Measurements from ENCODE around the gene NSRP1.
"Not testable (repeated sequence)": the region's sequence is repeated elsewhere in the genome, so short reads cannot be mapped to it uniquely, and the experiment has no call there.

Gene NSRP1

DNA sequence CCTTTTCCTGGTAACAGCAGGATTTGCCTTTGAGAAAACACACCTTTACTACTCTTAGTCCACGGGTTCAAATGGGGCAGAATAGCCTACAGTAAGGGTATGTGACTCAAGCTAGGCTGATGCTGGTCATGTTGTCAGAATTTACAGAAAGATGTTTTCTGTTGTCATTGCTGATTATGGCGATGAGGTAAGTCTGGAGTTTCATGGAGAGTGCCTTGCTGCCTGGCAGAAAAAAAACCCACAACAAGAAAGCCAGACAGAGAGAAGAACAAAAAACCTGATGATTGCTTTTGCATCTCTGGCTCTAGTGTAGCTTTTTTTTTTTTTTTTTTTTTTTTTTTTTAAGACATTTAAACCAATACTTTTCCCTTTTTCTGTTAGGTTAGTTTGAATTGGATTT lies 71.0 kb downstream of the NSRP1 start:
- no peak for DNase-seq (ENCODE audit: low spot score)

DNA sequence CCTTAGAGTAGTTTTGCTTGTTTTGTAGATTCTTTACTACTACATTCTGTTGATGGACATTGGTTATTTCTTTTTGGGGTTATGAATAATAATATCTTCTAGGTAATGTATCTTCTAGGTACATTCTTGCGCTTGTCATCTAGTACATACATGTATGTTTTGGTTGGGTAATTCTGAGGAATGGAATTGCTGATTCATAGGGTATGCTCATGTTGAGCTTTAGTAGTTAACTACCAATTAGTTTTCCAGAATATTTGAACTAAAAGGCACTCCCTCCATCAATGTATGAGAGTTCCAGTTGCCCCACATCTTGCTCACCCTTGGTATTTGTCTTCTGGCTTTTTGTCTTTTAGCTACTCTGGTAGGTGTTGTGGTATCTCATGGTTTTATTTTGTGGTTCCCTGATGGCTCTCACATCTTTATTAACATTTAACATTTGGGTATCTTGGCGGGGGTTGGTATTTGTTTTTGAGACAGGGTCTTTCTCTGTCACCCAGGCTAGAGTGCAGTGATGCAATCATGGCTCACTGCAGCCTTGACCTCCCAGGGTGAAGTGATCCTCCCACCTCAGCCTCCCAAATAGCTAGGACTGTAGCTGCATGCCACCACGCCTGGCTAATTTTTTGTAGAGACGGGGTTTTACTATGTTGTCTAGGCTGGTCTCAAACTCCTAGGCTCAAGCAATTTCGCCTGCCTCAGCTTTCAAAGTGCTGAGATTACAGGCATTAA lies 71.8 kb downstream of the NSRP1 start:
- no peak for DNase-seq (ENCODE audit: low spot score)

DNA sequence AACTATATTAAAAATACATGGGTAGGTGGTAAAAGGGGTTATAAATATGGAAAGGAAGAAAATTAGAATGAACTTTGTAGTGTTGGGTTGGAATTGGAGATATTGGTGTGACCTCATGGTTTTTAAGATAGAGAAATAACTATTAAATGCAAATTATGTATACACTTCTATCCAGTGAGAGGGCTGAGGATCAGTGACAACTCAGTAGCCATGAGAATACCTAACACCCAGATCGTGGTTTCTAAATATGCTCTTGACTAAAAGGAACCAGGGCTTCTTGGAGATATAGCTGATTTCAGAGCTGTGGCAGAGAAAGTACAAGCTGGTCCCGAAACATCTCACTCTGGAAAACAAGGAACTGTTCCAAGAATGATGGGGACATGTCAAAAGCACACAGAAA lies 74.5 kb downstream of the NSRP1 start:
- no peak for DNase-seq (ENCODE audit: low spot score)

DNA sequence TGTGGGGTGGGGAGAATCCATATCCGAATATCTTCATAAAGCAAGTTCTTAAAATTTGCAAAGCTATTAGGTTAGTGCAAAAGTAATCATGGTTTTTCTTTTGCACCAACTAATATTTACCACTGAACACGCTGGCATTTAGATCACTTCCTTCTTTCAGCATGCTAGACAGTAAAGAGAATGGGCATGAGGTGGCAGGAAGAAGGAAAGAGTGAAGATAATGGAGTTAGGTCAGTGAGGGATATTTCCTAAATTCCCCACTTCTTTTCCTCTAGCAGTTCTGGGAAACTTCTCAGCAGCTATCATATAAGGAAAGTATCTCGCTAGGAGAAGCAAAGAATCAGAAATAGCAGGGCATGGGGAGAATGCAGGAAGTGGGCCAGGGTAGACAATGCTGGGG lies 79.9 kb downstream of the NSRP1 start:
- DNase-seq (ENCODE audit: low spot score): no peak

- no peak for DNase-seq (ENCODE audit: low spot score)
These were observed 80.8 kb downstream of the NSRP1 start for GRCh38 chr17:30197416-30197815.

DNA sequence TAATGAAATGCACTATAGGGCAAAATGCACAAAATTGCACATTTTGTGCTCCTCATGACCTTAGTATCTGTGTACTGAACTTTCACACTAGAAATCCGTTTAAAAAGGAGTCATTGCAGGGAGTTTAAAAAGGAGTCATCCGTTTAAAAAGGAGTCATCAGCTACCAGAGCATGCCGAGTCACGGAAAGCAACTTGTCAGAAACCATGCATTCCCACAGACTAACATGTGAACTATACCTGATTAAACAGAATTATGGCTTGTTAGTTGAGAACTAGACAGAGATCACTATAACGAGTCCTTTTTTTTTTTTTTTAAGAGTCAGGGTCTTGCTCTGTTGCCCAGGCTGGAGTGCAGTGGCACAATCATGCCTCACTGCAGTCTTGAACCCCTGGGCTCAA lies 83.0 kb downstream of the NSRP1 start:
- DNase-seq (ENCODE audit: low spot score): no peak

DNA sequence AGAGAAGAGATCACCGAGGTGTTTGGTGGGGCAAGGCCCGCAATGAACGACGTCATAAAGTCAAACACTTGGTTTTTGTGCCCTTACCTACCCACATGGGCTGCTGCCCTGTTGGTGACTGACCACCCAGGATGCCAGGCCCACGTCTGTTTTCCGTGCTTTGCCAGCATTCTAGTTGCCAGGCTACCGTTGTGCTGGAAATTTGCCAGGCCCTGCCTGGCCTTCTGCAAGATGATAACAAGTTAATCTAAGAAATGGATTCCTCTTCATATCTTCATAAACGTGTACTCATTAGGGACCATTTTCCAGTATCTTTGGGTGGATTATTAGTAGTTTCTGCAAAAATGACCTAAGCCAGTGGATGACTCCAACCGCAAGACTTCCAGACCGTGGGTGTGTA lies 83.5 kb downstream of the NSRP1 start:
- no peak for DNase-seq (ENCODE audit: low spot score)

DNA sequence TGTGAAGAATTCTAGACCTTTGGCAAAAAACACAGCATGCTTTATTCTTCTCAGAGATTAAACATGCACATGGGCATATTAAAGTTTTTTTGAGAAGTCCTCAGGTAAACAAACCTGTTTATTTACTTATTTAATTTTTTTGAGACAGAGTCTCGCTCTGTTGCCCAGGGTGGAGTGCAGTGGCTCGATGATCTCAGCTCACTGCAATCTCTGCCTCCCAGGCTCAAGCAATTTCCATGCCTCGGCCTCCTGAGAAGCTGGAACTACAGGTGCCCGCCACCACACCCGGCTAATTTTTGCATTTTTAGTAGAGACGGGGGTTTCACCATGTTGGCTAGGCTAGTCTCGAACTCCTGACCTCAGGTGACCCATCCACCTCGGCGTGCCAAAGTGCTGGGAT lies 84.0 kb downstream of the NSRP1 start:
- not testable (repeated sequence) for DNase-seq (ENCODE audit: low spot score)

DNA sequence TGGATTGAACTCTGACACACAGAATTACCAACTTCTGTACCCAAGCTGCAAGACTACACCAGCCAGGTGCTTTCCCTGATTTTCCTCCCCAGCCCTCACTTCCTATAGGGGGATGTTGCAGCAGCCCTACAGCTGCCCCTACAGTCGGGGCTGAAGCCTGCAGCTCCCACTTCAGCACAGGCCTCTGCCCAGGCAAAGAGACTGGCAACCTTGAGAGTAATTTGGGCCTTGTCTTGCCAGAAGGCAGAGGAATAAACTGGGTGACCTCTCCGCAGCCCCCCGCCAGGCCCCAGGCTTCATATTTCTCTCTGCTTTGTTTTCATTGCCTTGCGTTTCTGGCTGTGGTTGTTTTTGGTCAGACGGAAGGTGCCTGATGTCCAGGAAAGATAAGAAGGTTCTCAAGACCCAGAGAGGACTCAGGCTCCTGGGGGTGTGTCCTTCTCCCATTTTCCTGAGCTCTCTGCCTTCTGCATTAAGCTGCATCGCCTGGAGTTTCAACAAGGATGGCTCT lies 86.9 kb downstream of the NSRP1 start:
- DNase-seq (ENCODE audit: low spot score): no peak

GRCh38 chr17:30207655-30208054 lies 91.0 kb downstream of the NSRP1 start:
- DNase-seq (ENCODE audit: low spot score): no peak

DNA sequence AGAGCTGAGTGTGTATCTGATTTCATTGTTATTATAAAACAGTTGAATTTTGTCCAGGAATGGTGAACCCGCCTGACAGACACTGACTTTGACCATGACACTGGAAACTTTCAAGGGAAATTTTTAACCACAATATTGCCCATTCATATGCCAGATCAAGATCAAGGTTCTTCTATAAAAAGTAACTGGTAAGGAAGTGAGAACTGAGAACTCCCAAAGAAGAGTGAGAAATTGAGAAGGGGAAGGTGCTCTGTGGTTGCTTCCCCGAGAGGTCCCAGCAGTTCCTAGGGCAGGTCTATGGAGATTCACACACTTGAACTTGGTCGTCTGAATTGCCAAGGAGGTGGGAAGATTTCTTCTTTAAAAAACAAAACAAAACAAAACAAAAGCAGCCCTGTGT lies 91.6 kb downstream of the NSRP1 start:
- DNase-seq (ENCODE audit: low spot score): no peak

GRCh38 chr17:30209930-30210329 lies 93.3 kb downstream of the NSRP1 start:
- no peak for DNase-seq (ENCODE audit: low spot score)

DNA sequence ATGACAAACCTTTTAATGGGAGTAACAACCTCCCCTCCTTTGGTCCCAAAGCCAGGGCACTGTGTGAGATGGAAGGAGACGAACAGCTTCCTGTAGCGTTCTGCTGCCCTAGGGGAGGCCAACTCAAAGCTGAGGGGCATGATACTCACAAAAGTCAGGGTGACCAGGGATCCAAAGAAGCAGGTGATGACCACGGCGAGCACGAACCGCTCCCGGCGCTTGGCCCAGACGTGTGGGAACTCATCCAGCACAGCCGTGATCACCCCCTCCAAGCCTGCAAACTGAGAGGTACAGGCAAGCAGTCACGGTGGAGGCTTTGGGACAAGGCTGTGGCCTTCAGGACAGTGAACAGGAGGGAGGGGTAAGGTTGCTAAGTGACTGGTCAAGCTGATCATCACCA lies 93.8 kb downstream of the NSRP1 start:
- DNase-seq (ENCODE audit: low spot score): no peak

DNA sequence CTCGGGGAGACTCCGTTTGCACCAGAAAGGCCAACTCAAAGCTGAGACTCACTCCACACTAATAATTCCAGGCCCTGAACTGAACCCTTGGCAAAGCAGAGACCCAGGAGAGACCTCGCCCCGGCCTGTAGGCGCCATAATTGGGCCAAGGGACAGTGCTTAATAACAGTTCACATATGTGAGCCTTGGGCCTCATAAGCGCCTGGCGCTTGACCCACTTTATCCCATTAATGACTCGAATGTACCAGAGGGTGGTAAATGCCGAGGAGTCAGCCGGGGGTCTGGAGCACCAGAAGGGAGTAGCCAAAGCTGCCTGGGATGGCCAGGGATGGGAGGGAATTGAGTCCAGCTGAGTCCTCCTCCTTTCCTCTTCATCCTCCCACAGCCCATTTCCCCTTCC lies 94.3 kb downstream of the NSRP1 start:
- DNase-seq (ENCODE audit: low spot score): no peak

DNA sequence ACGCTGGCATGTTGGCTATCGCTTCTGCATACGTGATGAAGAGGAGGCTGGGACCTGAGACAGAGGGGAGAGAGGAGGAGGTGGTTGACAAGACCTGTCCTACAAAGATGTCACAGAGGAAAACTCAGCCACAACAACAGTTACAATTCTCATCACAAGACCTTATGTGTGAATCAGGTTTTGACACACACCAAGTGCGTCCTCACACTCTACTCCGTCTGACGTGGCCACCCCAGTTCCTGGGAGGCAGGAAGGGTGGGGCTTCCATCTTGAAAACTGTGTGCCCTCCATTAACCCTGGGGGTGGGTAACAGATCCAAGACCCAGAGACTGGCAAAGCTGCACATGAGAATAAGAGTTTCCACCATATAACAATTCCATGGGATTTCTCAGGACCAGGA lies 94.8 kb downstream of the NSRP1 start:
- no peak for DNase-seq (ENCODE audit: low spot score)

GRCh38 chr17:30212750-30213149 lies 96.1 kb downstream of the NSRP1 start:
- no peak for DNase-seq (ENCODE audit: low spot score)

DNA sequence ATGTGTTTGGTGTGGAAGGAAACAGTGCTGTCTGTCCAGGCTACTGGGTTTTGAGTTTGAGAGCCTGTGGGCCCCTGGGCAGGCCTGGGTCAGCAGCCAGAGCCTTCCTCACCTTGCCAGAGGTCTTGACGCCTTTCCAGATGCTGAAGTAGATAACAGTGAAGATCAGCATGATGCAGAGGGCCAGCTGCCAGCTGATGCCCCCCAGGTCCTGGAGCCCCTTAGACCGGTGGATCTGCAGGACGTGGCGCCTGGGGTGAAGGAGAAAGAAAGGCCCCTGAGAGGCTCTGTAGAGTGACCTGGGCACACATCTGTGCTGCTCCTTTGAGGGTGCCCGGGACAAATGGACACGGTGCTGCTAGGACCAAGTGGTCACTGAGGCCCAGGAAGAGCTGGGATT lies 100.4 kb downstream of the NSRP1 start:
- DNase-seq (ENCODE audit: low spot score): no peak

DNA sequence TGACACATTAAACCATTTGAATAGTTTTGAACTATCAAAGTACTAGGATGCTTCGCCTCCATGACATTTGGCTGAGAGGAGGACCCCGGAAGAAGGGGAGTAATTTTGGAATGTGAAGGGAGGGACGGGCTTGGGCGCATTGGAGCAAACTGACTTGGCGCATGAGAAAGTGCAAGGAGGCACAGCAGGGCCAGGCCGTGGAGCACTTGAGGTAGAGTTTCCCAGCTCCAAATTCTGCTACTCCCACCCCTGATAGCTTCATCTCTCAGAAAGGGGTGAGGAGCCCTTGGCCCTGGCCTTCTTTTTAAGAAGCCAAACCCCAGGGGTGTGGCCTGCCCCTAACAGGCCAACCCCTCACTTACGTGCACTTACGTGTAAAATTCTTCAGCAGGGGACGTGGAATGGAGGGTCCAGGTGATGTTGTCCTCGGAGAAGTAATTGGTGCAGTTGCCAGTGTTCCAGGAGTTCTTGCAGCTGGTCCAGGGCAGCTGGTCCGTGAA lies 101.2 kb downstream of the NSRP1 start:
- DNase-seq (ENCODE audit: low spot score): no peak

DNA sequence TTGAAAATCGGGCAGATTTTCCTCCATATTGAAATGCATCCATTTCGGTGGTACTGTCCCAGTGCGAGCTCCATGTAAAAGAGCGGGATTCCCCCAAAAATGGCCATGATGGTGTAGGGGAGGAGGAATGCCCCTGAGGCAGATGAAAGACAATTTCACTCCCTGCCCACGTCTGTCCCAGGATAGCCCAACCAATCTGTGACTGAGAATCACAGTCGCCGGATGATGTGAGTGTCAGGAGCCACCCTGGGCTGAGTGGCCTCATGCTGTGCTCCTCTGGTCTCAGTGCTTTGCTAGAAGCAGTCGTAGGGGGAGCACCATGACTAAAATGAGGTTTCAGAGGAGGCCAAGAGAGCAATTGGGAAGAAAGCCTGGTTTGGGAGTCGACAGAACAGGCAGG lies 102.2 kb downstream of the NSRP1 start:
- DNase-seq (ENCODE audit: low spot score): no peak

GRCh38 chr17:30219315-30219714 lies 102.7 kb downstream of the NSRP1 start:
- DNase-seq (ENCODE audit: low spot score): no peak

DNA sequence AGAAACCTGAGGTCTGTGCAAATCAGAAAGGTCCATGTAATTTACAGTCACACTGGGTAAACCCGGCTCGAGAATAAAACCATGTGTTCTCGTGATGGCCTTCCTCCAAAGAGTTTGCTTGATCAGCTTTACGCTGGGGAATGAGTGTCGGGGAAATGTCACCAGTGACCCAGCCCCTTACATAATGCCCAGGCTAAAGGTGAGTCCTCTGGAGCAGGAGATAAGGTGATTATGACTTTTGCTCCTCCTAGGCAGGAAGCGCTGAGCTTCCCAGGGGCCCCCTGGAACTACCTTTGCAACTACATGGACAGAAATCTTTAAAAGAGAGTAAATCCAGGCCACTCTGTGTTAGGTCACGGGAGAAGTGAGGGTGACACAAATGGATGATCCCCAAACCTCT lies 103.2 kb downstream of the NSRP1 start:
- DNase-seq (ENCODE audit: low spot score): no peak

GRCh38 chr17:30220414-30220813 lies 103.8 kb downstream of the NSRP1 start:
- DNase-seq (ENCODE audit: low spot score): no peak

- no peak for DNase-seq (ENCODE audit: low spot score)
These were observed 104.7 kb downstream of the NSRP1 start for GRCh38 chr17:30221346-30221745.

GRCh38 chr17:30222251-30222650 lies 105.6 kb downstream of the NSRP1 start:
- DNase-seq (ENCODE audit: low spot score): no peak
